ENCODE measurements around the gene TENM3.

TENM3 gene

DNA sequence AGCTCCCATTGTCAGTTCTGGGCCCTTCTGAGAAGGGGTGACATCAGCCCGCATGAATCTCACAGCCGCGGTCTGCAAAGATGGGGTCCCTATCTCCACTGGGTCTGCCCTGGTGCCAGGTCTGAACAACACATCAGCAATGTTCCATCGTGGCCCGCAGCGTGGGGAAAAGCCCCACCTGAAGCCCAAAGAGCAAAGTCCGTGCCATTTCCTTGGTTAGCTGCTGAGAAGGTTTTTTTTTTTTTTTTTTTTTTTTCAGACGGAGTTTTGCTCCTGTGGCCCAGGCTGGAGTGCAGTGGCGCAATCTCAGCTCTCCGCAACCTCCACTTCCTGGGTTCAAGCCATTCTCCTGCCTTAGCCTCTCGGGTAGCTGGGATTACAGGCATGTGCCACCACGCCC lies 594.6 kb downstream of the TENM3 start:
- no peaks in the 10 kb centered on the region for H3K27me3 ChIP-seq (ENCODE audit: low read length)
- H3F3A ChIP-seq (ENCODE audit: insufficient read depth): no peaks in the 10 kb centered on the region
- no peaks in the 10 kb centered on the region for H4K20me1 ChIP-seq (ENCODE audit: low read depth, low read length)
- no peak overlapping the region for H3K4me3 ChIP-seq (ENCODE audit: insufficient read depth, low read length, poor library complexity, severe bottlenecking)
- TF ChIP-seq, protein P1, sequence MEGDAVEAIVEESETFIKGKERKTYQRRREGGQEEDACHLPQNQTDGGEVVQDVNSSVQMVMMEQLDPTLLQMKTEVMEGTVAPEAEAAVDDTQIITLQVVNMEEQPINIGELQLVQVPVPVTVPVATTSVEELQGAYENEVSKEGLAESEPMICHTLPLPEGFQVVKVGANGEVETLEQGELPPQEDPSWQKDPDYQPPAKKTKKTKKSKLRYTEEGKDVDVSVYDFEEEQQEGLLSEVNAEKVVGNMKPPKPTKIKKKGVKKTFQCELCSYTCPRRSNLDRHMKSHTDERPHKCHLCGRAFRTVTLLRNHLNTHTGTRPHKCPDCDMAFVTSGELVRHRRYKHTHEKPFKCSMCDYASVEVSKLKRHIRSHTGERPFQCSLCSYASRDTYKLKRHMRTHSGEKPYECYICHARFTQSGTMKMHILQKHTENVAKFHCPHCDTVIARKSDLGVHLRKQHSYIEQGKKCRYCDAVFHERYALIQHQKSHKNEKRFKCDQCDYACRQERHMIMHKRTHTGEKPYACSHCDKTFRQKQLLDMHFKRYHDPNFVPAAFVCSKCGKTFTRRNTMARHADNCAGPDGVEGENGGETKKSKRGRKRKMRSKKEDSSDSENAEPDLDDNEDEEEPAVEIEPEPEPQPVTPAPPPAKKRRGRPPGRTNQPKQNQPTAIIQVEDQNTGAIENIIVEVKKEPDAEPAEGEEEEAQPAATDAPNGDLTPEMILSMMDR (IDR thresholded peaks at IDR 0.05; ENCODE audit: insufficient read depth, low read length, poor library complexity, severe bottlenecking): no peak
- no peak for TF ChIP-seq EZH2phosphoT487 (conservative IDR thresholded peaks at IDR 0.05; ENCODE audit: low read length)
- H2AFZ ChIP-seq (ENCODE audit: low read depth, low read length, severe bottlenecking): no peak overlapping the region
- H3K27ac ChIP-seq (ENCODE audit: low read depth, low read length): no peak overlapping the region
- no peaks in the 10 kb centered on the region for H3K79me2 ChIP-seq (ENCODE audit: insufficient read depth, low read length)
- H3K9ac ChIP-seq (ENCODE audit: low read length): no peak overlapping the region
- no peaks in the 10 kb centered on the region for H3K9me2 ChIP-seq (replicated peaks; ENCODE audit: insufficient read depth, low read length)
- H3K4me2 ChIP-seq (ENCODE audit: low read depth, low read length, poor library complexity, severe bottlenecking): no peak overlapping the region
- no peaks in the 10 kb centered on the region for H3K36me3 ChIP-seq (ENCODE audit: low read length)
- no peaks in the 10 kb centered on the region for H3K9me3 ChIP-seq (ENCODE audit: insufficient read depth, low read length)

DNA sequence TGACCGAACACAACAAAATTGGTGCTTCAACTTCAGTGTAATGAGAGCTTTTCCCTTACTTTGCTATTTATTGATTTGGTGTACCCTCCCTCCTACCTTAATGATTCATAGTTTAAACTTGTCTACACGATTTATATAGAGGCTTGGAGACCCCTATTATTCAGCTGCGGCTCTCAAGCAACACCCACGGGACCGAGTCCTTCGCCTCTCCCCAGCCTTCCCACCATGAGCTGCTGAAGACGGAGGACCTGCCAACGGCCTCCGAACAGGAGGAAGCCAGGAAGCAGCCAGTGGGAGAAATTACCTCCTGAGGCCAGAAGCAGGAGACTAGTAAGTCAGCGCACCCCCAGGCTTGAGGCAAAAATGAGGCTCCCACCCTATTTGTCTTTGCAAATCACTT lies 595.3 kb downstream of the TENM3 start:
- H3K9me2 ChIP-seq (replicated peaks; ENCODE audit: insufficient read depth, low read length): no peaks in the 10 kb centered on the region
- no peaks in the 10 kb centered on the region for H3K79me2 ChIP-seq (ENCODE audit: insufficient read depth, low read length)
- H3K36me3 ChIP-seq (ENCODE audit: low read length): no peaks in the 10 kb centered on the region
- TF ChIP-seq, protein P1 (IDR thresholded peaks at IDR 0.05; ENCODE audit: insufficient read depth, low read length, poor library complexity, severe bottlenecking): no peak
- TF ChIP-seq EZH2phosphoT487 (conservative IDR thresholded peaks at IDR 0.05; ENCODE audit: low read length): no peak
- H3F3A ChIP-seq (ENCODE audit: insufficient read depth): no peaks in the 10 kb centered on the region
- H3K27ac ChIP-seq (ENCODE audit: low read depth, low read length): no peak overlapping the region
- H3K9ac ChIP-seq (ENCODE audit: low read length): no peak overlapping the region
- no peak overlapping the region for H3K4me3 ChIP-seq (ENCODE audit: insufficient read depth, low read length, poor library complexity, severe bottlenecking)
- no peaks in the 10 kb centered on the region for H3K9me3 ChIP-seq (ENCODE audit: insufficient read depth, low read length)
- no peak overlapping the region for H3K4me2 ChIP-seq (ENCODE audit: low read depth, low read length, poor library complexity, severe bottlenecking)
- H2AFZ ChIP-seq (ENCODE audit: low read depth, low read length, severe bottlenecking): no peak overlapping the region
- H4K20me1 ChIP-seq (ENCODE audit: low read depth, low read length): no peaks in the 10 kb centered on the region
- H3K27me3 ChIP-seq (ENCODE audit: low read length): no peaks in the 10 kb centered on the region

DNA sequence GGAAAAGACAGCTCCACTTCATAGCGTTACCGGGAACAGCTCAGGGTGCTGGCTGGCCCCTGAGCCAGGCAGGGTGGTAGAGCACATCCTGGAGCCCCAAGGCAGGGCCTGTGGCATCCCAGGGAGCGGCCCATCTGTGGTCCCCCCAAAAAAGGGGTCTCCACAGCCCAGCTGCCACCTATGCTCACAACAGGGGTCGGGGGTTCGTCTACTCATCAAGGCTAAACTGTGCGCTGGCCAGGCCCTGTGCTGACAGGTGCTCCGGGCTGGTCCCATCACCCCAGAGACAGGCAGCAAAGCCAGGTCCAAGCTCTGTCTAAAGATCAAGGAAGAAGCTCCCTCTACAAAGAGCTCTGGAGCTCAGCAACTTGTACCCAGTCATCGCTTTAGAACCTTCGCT lies 596.1 kb downstream of the TENM3 start:
- Histone ChIP-seq H3F3A (ENCODE audit: insufficient read depth) (no peaks in the 10 kb centered on the region), H3K9me2 (replicated peaks; ENCODE audit: insufficient read depth, low read length) (no peaks in the 10 kb centered on the region), H3K27ac (ENCODE audit: low read depth, low read length) (no peak overlapping the region), H2AFZ (ENCODE audit: low read depth, low read length, severe bottlenecking) (no peak overlapping the region), H4K20me1 (ENCODE audit: low read depth, low read length) (no peaks in the 10 kb centered on the region), H3K4me2 (ENCODE audit: low read depth, low read length, poor library complexity, severe bottlenecking) (no peak overlapping the region), H3K9ac (ENCODE audit: low read length) (no peak overlapping the region), H3K79me2 (ENCODE audit: insufficient read depth, low read length) (no peaks in the 10 kb centered on the region), H3K36me3 (ENCODE audit: low read length) (no peaks in the 10 kb centered on the region), H3K4me3 (ENCODE audit: insufficient read depth, low read length, poor library complexity, severe bottlenecking) (no peak overlapping the region), H3K9me3 (ENCODE audit: insufficient read depth, low read length) (no peaks in the 10 kb centered on the region), H3K27me3 (ENCODE audit: low read length) (no peaks in the 10 kb centered on the region)
- TF ChIP-seq EZH2phosphoT487 (conservative IDR thresholded peaks at IDR 0.05; ENCODE audit: low read length): no peak
- TF ChIP-seq, protein P1 (IDR thresholded peaks at IDR 0.05; ENCODE audit: insufficient read depth, low read length, poor library complexity, severe bottlenecking): no peak
